Neural progenitor cell (in vitro differentiated cells): ENCODE measurements around the gene SFXN2. TPM values are rescaled to one million over a fixed set of nuclear protein-coding genes. Genes with fewer than 3 reads are reported as not detected.
"Not testable (repeated sequence)": the region's sequence is repeated elsewhere in the genome, so short reads cannot be mapped to it uniquely, and the experiment has no call there.

Source experiments
- DNase-seq: peaks from one replicate; pipeline ENCODE4 v3.0.0-alpha.2; 2016; ENCODE audit warnings: low spot score
- H2AFZ ChIP-seq: fragments of 200-600 bp; sonication (generic); replicated peaks from 2 replicates; pipeline ENCODE4 v1.6.1; 2016; ENCODE audit warnings: antibody characterized with exemption
- H3F3A ChIP-seq: fragments of 200-600 bp; sonication (generic); 2 replicates; pipeline ENCODE4 v1.6.1; 2016; ENCODE audit warnings: antibody characterized with exemption, low read depth
- H3K27ac ChIP-seq: fragments of 200-600 bp; sonication (generic); 2 replicates; pipeline ENCODE4 v1.5.1; 2016; ENCODE audit warnings: mild to moderate bottlenecking
- H3K27me3 ChIP-seq: fragments of 200-600 bp; sonication (generic); 2 replicates; pipeline ENCODE4 v1.6.1; 2016; ENCODE audit warnings: mild to moderate bottlenecking, moderate library complexity
- H3K36me3 ChIP-seq: fragments of 200-600 bp; sonication (generic); 2 replicates; pipeline ENCODE4 v1.5.1; 2016
- H3K4me1 ChIP-seq: fragments of 200-600 bp; sonication (generic); 2 replicates; pipeline ENCODE4 v1.6.1; 2016; ENCODE audit warnings: mixed run types
- H3K4me2 ChIP-seq: fragments of 200-600 bp; sonication (generic); 2 replicates; pipeline ENCODE4 v1.6.1; 2016
- H3K4me3 ChIP-seq: fragments of 200-600 bp; sonication (generic); 2 replicates; pipeline ENCODE4 v1.5.1; 2016
- H3K79me2 ChIP-seq: fragments of 200-600 bp; sonication (generic); 2 replicates; pipeline ENCODE4 v1.6.1; 2016; ENCODE audit warnings: low read depth
- H3K9ac ChIP-seq: fragments of 200-600 bp; sonication (generic); 2 replicates; pipeline ENCODE4 v1.6.1; 2016
- H3K9me3 ChIP-seq: fragments of 200-600 bp; sonication (generic); 2 replicates; pipeline ENCODE4 v1.5.1; 2016; ENCODE audit warnings: low read depth
- H4K20me1 ChIP-seq: fragments of 200-600 bp; sonication (generic); 2 replicates; pipeline ENCODE4 v1.6.1; 2016; ENCODE audit warnings: low read depth
- H3K27ac Mint-ChIP-seq: 3 replicates; pipeline ENCODE4 v1.8.0; 2021; ENCODE audit warnings: mixed read lengths
- H3K27me3 Mint-ChIP-seq: 2 replicates; pipeline ENCODE4 v1.8.0; 2022; ENCODE audit warnings: low read depth, mild to moderate bottlenecking, inconsistent platforms, moderate library complexity, mixed read lengths; ENCODE audit not compliant: insufficient read depth
- H3K36me3 Mint-ChIP-seq: 3 replicates; pipeline ENCODE4 v1.8.0; 2021; ENCODE audit warnings: mixed read lengths
- H3K4me1 Mint-ChIP-seq: 3 replicates; pipeline ENCODE4 v1.8.0; 2021; ENCODE audit warnings: mixed read lengths
- H3K4me3 Mint-ChIP-seq: 3 replicates; pipeline ENCODE4 v1.8.0; 2021; ENCODE audit warnings: mild to moderate bottlenecking, moderate library complexity, mixed read lengths
- H3K9me3 Mint-ChIP-seq: 3 replicates; pipeline ENCODE4 v1.8.0; 2020; ENCODE audit warnings: mixed read lengths
- CTCF ChIP-seq: fragments of 200-600 bp; sonication (generic); IDR thresholded peaks from 2 replicates; pipeline ENCODE4 v1.5.1; 2017; ENCODE audit warnings: antibody characterized with exemption, mild to moderate bottlenecking
- EZH2 ChIP-seq: fragments of 200-600 bp; sonication (generic); IDR thresholded peaks from 2 replicates; pipeline ENCODE4 v1.6.1; 2017; ENCODE audit warnings: antibody characterized with exemption, mild to moderate bottlenecking, moderate library complexity
- EZH2phosphoT487 ChIP-seq: fragments of 200-600 bp; sonication (generic); IDR thresholded peaks from 2 replicates; pipeline ENCODE4 v1.6.1; 2017; ENCODE audit warnings: antibody characterized with exemption
- total RNA-seq: library from RNA; depleted of rRNA; stranded (reverse); fragments of >200 nt; gene quantifications from 2 replicates; pipeline ENCODE4 v1.2.3, GENCODE V29; 2015; ENCODE audit warnings: low replicate concordance

The SFXN2 gene
- total RNA-seq, 1 donor from 2014 or later, result 6.4 TPM

- Histone ChIP-seq H3K9ac (no peak overlapping the region), H2AFZ (no peak overlapping the region), H3K79me2 (peaks cover 11% of the 10 kb centered on the region), H4K20me1 (peaks cover 2% of the 10 kb centered on the region), H3K4me3 (no peak overlapping the region), H3K4me1 (peaks cover 2% of the 10 kb centered on the region), H3K9me3 (no peaks in the 10 kb centered on the region), H3K36me3 (no peaks in the 10 kb centered on the region), H3K27ac (no peak overlapping the region), H3F3A (no peaks in the 10 kb centered on the region), H3K27me3 (no peaks in the 10 kb centered on the region), H3K4me2 (no peak overlapping the region)
- peaks cover 8% of the 10 kb centered on the region for H3K36me3 Mint-ChIP-seq
- peaks cover 18% of the 10 kb centered on the region for H3K4me1 Mint-ChIP-seq
- no peak for TF ChIP-seq EZH2phosphoT487
- no peak for TF ChIP-seq CTCF
- TF ChIP-seq EZH2, result no peak
- H3K27ac Mint-ChIP-seq, result peak overlapping the region; percentile 23
- H3K4me3 Mint-ChIP-seq, result no peak overlapping the region
- H3K9me3 Mint-ChIP-seq, result no peaks in the 10 kb centered on the region
- DNase-seq, result no peak
- peaks cover 2% of the 10 kb centered on the region for H3K27me3 Mint-ChIP-seq
Observed at GRCh38 chr10:102758240-102758932, 44.0 kb downstream of the SFXN2 start.

- H3K79me2 ChIP-seq, result peaks cover 11% of the 10 kb centered on the region
- not testable (repeated sequence) for H3K9ac ChIP-seq, H2AFZ ChIP-seq, DNase-seq, H3F3A ChIP-seq, H3K27ac ChIP-seq, H3K9me3 ChIP-seq, H3K27me3 ChIP-seq, H4K20me1 ChIP-seq, H3K4me1 ChIP-seq, H3K4me2 ChIP-seq, H3K4me3 Mint-ChIP-seq, H3K27me3 Mint-ChIP-seq, H3K4me3 ChIP-seq, H3K36me3 Mint-ChIP-seq, H3K36me3 ChIP-seq, H3K9me3 Mint-ChIP-seq
- peaks cover 13% of the 10 kb centered on the region for H3K4me1 Mint-ChIP-seq
- H3K27ac Mint-ChIP-seq, result peak overlapping the region; percentile 23
Observed at GRCh38 chr10:102758933-102759262, 44.5 kb downstream of the SFXN2 start.

DNA sequence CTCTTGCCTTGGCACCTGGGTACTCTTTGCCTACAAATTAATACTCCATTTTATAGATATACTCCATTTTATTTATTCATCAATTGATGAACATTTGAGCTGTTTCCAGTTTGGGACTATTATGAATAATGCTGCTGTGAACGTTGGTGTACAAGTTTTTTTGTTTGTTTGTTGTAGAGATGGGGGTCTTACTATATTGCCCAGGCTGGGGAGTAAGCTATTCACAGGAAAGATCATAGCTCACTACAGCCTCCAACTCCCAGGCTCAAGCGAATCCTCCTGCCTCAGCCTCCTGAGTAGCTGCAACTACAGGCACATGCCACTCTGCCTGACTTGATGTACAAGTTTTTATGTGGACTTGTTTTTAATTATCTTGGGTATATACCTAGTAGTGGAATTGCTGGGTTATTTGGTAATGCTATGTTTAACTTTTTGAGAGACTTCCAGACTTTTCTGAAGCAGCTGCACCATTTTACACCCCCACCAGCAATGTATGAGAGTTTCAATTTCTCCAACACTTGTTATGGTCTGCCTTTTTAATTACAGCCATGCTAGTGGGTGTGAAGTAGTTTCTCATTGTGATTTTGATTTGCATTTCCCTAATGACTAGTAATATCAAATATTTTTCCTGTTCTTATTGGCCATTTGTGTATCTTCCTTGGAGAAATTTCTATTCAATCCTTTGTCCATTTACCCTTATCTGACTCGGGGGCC, 45.2 kb downstream of the SFXN2 start:
- no peaks in the 10 kb centered on the region for H3K9me3 ChIP-seq
- no peaks in the 10 kb centered on the region for H3K27me3 ChIP-seq
- no peak overlapping the region for H2AFZ ChIP-seq
- H3K9me3 Mint-ChIP-seq, result no peaks in the 10 kb centered on the region
- H3K36me3 Mint-ChIP-seq, result peaks cover 8% of the 10 kb centered on the region
- no peak overlapping the region for H3K4me3 Mint-ChIP-seq
- H3F3A ChIP-seq, result no peaks in the 10 kb centered on the region
- H3K27ac Mint-ChIP-seq, result no peak overlapping the region
- peaks cover 2% of the 10 kb centered on the region for H3K27me3 Mint-ChIP-seq
- no peak for DNase-seq
- H3K4me1 ChIP-seq, result no peaks in the 10 kb centered on the region
- no peak overlapping the region for H3K4me3 ChIP-seq
- TF ChIP-seq CTCF (no peak), EZH2phosphoT487 (no peak), EZH2 (no peak)
- H3K9ac ChIP-seq, result no peak overlapping the region
- H3K36me3 ChIP-seq, result no peaks in the 10 kb centered on the region
- peaks cover 7% of the 10 kb centered on the region for H3K79me2 ChIP-seq
- no peak overlapping the region for H3K27ac ChIP-seq
- H4K20me1 ChIP-seq, result no peaks in the 10 kb centered on the region
- no peak overlapping the region for H3K4me2 ChIP-seq
- H3K4me1 Mint-ChIP-seq, result peaks cover 13% of the 10 kb centered on the region

DNA sequence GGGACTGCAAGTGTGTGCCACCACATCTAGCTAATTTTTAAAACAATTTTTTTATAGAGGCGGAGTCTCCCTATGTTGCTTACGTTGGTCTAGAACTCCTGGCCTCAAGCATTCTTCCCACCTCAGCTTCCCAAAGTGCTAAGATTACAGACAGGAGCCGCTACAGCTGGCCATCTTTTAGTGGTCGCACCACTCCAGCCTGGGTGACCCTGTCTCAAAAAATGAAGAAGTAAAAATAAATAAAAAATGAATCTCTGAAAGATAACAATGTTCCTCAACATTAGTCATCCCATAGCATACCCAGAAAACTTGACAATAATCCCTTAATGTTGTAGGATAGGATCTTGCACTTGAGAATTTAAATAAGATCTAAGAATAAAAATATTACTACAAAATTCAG, 47.5 kb downstream of the SFXN2 start:
- Histone ChIP-seq H4K20me1 (no peaks in the 10 kb centered on the region), H3K27ac (no peak overlapping the region), H3K9me3 (no peaks in the 10 kb centered on the region), H3F3A (no peaks in the 10 kb centered on the region), H3K4me1 (no peaks in the 10 kb centered on the region), H3K9ac (no peak overlapping the region), H3K4me2 (no peak overlapping the region), H2AFZ (no peak overlapping the region), H3K27me3 (no peaks in the 10 kb centered on the region), H3K4me3 (no peak overlapping the region), H3K36me3 (no peaks in the 10 kb centered on the region), H3K79me2 (no peaks in the 10 kb centered on the region)
- Mint-ChIP-seq H3K27me3 (no peaks in the 10 kb centered on the region), H3K4me1 (peaks cover 10% of the 10 kb centered on the region), H3K36me3 (peaks cover 12% of the 10 kb centered on the region), H3K9me3 (no peaks in the 10 kb centered on the region), H3K27ac (no peak overlapping the region), H3K4me3 (no peak overlapping the region)
- TF ChIP-seq EZH2, result no peak
- no peak for DNase-seq
